Measurements from ENCODE around the gene H1-8.

The H1-8 gene

DNA sequence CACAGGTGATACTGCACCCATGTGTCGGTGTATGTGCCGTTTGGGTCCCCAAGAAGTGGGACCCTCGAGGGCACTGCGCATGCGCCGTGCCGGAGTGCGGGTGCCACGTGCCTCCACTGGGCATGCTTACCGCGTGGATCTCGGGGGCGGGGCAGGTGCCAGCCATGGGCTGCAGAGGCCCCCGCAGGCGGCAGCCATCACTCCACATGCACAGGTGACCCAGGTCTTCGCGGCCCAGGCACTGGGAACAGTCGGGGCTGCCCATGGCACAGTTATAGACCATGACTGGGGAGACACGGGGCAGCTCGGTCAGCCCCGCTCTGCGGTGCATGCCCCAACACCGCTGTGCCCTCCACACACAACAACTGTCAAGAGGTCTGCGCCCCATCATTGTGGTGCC is 31.2 kb downstream of the H1-8 start:
- no peaks in the 10 kb centered on the region for H3K9me3 ChIP-seq (ENCODE audit: control insufficient read depth, insufficient read depth, low read length)
- 0 out of 2 replicates have a peak, but pooled peaks cover 6% of the 10 kb centered on the region for H3K4me1 ChIP-seq (ENCODE audit: insufficient read depth, low read length)
- no peak overlapping the region for H3K9ac ChIP-seq (ENCODE audit: low read depth, low read length)
- peaks cover 10% of the 10 kb centered on the region for H3K36me3 ChIP-seq (ENCODE audit: insufficient read depth, low read length)

DNA sequence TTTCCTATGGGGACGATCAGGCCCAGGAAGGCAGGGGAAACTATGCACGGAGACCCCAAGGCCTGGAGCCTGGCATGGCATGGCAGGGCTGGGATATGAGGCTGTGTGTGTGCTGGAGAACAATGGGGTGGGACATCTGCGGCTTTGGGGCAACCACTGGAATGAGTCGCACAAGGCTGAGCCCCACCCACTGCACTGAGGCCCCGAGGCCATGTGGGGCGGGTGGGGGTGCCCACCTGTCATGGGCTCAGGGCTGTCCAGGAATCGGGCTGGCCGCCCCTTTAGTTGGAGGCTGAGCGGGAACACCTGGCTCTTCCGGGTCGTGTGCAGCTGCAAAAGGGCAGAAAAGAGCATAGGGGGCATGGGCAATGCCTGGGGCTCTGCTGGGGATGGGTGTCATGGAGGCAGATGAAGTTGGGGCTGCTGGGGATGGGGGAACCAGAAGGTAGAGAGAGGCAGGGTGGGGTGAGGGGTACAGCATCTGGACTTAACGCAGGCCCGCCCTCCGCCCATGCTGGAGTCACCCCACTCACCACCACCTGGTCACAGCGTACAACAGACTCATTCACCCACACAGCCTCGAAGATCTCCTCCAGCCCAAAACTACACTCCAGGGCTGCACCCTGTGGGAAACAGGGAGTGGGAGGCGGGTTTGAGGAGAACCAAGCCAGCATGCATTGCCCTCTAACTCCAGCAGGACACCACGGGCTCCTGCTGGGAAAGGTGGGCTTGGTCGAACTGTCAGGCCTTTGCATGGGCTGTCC is 32.4 kb downstream of the H1-8 start:
- H3K9ac ChIP-seq (ENCODE audit: low read depth, low read length) = no peak overlapping the region
- H3K4me1 ChIP-seq (ENCODE audit: insufficient read depth, low read length) = 0 out of 2 replicates have a peak, but pooled peaks cover 6% of the 10 kb centered on the region
- no peaks in the 10 kb centered on the region for H3K9me3 ChIP-seq (ENCODE audit: control insufficient read depth, insufficient read depth, low read length)
- peaks cover 7% of the 10 kb centered on the region for H3K36me3 ChIP-seq (ENCODE audit: insufficient read depth, low read length)

DNA sequence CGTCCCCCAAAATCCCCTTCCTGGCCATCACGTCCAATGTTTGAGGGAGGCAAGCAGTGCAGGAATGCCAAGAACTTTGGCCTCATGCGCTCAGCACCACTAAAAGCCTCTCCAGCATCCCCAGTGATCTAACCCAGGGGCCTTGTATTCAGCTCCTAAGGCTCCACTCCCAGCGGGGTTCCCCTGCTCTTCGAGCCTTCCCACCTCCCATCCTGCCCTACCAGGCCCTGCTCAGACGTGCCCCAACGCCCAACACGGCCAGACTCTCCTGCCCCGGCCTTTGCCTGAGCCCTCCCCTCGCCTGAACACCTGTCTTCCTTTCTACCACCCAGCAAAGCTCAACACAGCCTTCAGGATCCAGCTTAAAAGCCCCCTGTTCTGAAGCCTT is 33.0 kb downstream of the H1-8 start:
- Histone ChIP-seq H3K4me1 (ENCODE audit: insufficient read depth, low read length) (0 out of 2 replicates have a peak, but pooled peaks cover 6% of the 10 kb centered on the region), H3K9me3 (ENCODE audit: control insufficient read depth, insufficient read depth, low read length) (no peaks in the 10 kb centered on the region), H3K36me3 (ENCODE audit: insufficient read depth, low read length) (peaks cover 10% of the 10 kb centered on the region), H3K9ac (ENCODE audit: low read depth, low read length) (no peak overlapping the region)

DNA sequence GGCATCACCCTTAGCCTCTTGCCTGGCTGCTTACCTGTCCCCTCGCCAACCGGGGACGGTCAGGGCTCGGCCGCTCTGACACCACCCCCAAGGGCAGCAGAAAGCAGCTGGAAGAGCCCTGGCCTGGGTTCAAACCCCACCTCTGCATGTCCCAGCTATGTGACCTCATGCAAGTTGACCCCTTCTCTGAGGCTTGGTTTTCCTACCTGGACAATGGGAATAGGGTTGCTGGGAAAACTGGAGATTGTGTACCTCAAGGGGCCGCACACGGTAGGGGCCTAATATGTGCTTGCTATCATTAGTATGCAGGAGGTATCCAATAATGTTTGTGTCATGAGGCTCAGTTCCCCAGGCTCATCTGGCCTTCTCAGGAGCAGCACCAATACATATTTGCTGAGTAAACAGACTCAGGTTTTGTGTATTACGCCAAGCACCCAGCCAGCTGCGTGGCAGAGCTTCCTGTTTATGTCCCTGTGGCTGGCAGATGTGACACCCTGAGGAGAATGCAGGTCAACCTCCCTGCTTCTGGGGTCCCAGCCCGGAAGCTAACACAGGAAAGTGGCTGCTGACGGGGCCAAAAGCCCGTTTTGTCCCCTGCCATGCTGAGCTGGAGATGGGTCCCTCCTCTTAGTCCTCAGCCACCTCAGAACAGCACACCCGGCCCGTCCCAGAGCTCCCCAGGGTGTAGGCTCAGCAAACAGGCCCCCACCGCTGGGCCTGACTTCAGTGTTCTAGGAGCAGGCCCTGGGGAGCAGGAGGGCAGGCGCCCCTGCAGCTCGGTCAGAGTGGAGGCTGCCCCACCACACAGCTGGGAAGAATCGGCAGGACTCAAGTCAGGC is 33.8 kb downstream of the H1-8 start:
- Histone ChIP-seq H3K4me1 (ENCODE audit: insufficient read depth, low read length) (0 out of 2 replicates have a peak, but pooled peaks cover 6% of the 10 kb centered on the region), H3K36me3 (ENCODE audit: insufficient read depth, low read length) (peaks cover 16% of the 10 kb centered on the region), H3K9ac (ENCODE audit: low read depth, low read length) (no peak overlapping the region), H3K9me3 (ENCODE audit: control insufficient read depth, insufficient read depth, low read length) (no peaks in the 10 kb centered on the region)

- Histone ChIP-seq H3K4me1 (ENCODE audit: insufficient read depth, low read length) (0 out of 2 replicates have a peak, but pooled peaks cover 6% of the 10 kb centered on the region), H3K36me3 (ENCODE audit: insufficient read depth, low read length) (peaks cover 19% of the 10 kb centered on the region), H3K9me3 (ENCODE audit: control insufficient read depth, insufficient read depth, low read length) (no peaks in the 10 kb centered on the region), H3K9ac (ENCODE audit: low read depth, low read length) (no peak overlapping the region)
Measured at GRCh38 chr3:129577366-129577765, 34.4 kb downstream of the H1-8 start.

DNA sequence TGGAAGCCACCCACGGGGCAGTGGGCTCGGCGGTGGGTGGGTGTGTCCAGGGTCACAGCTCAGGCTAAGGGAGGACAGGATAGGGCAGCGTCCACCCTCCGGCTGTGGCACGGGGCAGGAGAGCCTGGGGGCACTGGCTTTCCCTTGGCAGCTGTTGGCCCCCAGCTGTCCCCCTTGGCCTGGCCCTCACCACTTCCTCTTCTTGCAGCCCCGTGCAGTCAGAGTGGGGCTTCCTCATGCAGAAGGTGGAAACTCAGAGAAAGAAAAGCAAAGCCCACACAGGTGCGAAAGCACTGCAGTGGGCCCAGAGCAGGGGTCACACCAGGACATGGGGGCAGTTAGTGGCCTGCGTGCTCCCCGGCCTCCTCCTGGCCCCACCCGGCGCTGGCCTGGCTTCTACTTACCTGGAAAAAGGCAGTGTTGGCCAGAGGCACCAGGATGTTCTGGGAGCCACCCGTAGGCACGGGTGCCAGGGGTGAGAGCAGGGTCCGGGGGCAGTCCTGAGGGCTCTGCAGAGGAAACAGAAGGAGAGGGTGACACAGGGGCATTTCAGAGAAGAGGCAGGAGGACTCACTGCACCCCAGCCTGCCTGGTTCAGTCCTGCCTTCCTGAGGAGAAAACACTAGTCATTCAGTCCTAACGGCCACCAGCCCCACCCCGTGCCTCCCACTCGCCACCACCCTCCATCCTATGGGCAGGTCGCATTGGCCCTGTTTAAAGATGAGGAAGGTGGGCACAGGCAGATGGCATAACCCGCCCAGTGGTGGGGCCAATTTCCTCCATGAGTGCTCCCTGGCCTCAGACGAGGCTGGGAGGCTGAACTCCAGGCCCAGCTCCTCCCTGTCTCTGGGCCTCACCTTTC is 35.2 kb downstream of the H1-8 start:
- Histone ChIP-seq H3K36me3 (ENCODE audit: insufficient read depth, low read length) (peaks cover 24% of the 10 kb centered on the region), H3K9ac (ENCODE audit: low read depth, low read length) (no peak overlapping the region), H3K4me1 (ENCODE audit: insufficient read depth, low read length) (0 out of 2 replicates have a peak, but pooled peaks cover 6% of the 10 kb centered on the region), H3K9me3 (ENCODE audit: control insufficient read depth, insufficient read depth, low read length) (no peaks in the 10 kb centered on the region)

- H3K9me3 ChIP-seq (ENCODE audit: control insufficient read depth, insufficient read depth, low read length) = no peaks in the 10 kb centered on the region
- peaks cover 31% of the 10 kb centered on the region for H3K36me3 ChIP-seq (ENCODE audit: insufficient read depth, low read length)
Measured at GRCh38 chr3:129579991-129580390, 37.0 kb downstream of the H1-8 start.

DNA sequence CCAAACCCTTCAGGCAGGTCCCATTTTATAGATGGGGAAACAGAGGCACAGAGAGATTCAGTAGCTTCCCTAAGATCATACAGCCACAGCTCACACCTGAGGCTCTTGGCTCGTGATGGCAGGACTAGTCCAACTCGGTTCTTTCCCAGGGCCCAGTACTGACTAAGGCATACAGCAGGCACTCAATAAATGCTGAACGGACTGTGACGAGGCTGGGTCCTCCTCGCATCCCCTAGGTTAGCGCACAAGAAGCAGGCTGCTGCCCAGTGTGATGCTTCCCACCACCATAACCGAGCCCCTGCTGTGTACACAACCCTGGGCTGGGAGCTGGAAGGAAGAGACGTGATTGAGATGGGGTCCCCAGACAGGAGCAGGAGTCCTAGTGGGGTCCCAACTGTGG is 38.6 kb downstream of the H1-8 start:
- Histone ChIP-seq H3K36me3 (ENCODE audit: insufficient read depth, low read length) (peaks cover 38% of the 10 kb centered on the region), H3K9ac (ENCODE audit: low read depth, low read length) (no peak overlapping the region), H3K4me1 (ENCODE audit: insufficient read depth, low read length) (no peaks in the 10 kb centered on the region), H3K9me3 (ENCODE audit: control insufficient read depth, insufficient read depth, low read length) (no peaks in the 10 kb centered on the region)

More at GRCh38 chr3:129579991-129580390, 37.0 kb downstream of the H1-8 start:
- no peak overlapping the region for H3K9ac ChIP-seq (ENCODE audit: low read depth, low read length)
- 0 out of 2 replicates have a peak, but pooled peaks cover 6% of the 10 kb centered on the region for H3K4me1 ChIP-seq (ENCODE audit: insufficient read depth, low read length)

DNA sequence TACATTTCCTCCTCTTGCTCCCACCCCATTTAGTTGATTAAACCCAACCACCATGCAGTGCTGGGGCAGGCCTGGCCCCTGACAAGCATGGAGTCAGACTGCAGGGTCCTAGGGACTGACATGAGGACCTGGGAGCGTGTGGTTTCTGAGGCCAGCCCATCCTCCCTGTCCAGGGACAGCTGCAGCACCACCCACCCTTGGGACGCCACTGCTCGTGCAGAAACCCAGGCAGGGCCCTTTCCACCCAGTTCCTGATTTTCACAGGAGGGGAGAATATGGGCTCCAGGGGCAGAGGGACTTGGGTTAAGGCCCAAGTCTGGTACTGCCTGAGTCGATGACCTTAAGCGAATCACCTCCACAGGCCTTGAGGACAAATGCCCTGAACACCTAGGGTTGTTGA is 39.8 kb downstream of the H1-8 start:
- Histone ChIP-seq H3K9me3 (ENCODE audit: control insufficient read depth, insufficient read depth, low read length) (no peaks in the 10 kb centered on the region), H3K9ac (ENCODE audit: low read depth, low read length) (no peak overlapping the region), H3K36me3 (ENCODE audit: insufficient read depth, low read length) (peaks cover 36% of the 10 kb centered on the region), H3K4me1 (ENCODE audit: insufficient read depth, low read length) (no peaks in the 10 kb centered on the region)

DNA sequence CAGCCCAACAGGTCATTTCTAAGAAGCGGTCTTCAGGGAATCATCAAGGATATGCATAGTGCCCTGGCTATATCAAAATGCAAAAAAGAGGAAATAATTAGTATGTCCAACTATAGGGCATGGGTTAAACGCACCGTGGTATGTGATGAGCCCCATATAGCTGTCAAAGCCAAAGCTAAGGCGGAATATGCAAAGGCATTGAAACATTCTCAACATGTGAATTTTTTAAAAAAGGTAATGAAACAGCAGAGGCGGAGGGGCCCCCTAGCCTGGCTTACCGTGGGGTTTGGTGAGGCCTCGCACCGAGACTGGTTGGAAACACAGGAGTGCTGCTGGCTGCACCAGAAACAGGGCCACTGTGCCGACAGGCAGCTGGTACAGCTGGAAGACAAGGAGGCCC is 40.3 kb downstream of the H1-8 start:
- Histone ChIP-seq H3K36me3 (ENCODE audit: insufficient read depth, low read length) (peaks cover 36% of the 10 kb centered on the region), H3K9me3 (ENCODE audit: control insufficient read depth, insufficient read depth, low read length) (no peaks in the 10 kb centered on the region), H3K4me1 (ENCODE audit: insufficient read depth, low read length) (no peaks in the 10 kb centered on the region), H3K9ac (ENCODE audit: low read depth, low read length) (no peak overlapping the region)

DNA sequence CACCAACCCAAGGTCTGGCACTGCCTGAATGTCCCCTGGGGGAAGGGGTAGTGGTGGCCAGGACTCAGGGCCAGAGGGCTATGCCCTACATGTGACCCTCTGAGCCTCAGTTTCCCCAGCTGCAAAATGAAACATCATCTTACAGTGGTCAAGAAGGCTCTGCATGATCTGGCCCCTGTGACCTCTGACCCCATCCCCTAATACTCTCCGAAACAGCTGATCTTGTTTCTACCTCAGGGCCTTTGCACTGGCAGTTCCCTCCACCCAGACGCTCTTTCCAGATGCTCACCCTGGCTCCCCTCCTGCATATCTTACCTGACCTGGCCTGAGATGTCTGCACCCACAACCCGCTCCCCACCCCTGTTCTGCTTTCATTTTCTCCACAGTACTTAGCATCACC is 41.7 kb downstream of the H1-8 start:
- Histone ChIP-seq H3K9me3 (ENCODE audit: control insufficient read depth, insufficient read depth, low read length) (no peaks in the 10 kb centered on the region), H3K9ac (ENCODE audit: low read depth, low read length) (no peak overlapping the region), H3K4me1 (ENCODE audit: insufficient read depth, low read length) (no peaks in the 10 kb centered on the region)

DNA sequence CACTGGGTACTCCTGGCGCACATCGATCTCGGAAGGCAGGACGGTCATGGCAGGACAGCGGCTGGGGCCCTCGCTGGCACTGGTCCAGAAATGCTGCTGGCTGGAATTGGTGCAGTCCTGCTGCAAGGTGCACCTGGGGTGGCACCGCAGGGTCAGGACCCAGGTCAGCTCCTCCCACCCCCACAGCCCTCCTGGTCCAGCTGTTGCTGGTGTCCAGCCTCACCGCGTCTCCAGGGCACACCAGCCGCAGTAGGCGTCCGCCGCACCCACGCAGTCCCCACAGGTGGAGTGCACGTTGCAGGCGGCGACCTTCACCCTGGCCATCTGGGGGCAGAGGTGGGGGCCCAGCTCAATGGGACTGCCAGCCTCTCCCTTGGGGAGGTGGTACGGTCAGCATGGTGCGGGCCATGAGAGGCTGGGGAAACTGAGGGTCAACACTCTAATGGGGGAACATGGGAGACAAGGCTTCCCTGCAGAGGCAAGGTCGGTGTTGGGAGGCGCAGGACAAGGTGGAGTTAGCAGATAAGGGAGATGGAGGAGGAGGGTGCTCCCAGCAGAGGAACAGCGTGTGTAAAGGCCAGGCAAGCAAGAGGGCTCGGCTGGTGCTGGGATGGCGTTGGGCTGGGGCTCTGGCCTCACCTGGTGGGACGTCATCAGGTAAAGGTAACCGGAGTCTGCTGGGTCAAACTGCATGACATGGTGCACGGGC is 43.1 kb downstream of the H1-8 start:
- Histone ChIP-seq H3K36me3 (ENCODE audit: insufficient read depth, low read length) (peaks cover 29% of the 10 kb centered on the region), H3K9me3 (ENCODE audit: control insufficient read depth, insufficient read depth, low read length) (no peaks in the 10 kb centered on the region), H3K9ac (ENCODE audit: low read depth, low read length) (no peak overlapping the region), H3K4me1 (ENCODE audit: insufficient read depth, low read length) (peaks cover 9% of the 10 kb centered on the region; the same call in 1 of the 2 replicates)

More for the DNA sequence above, 41.7 kb downstream of the H1-8 start:
- H3K36me3 ChIP-seq (ENCODE audit: insufficient read depth, low read length) = peaks cover 30% of the 10 kb centered on the region

- H3K4me1 ChIP-seq (ENCODE audit: insufficient read depth, low read length) = peaks cover 15% of the 10 kb centered on the region
- H3K36me3 ChIP-seq (ENCODE audit: insufficient read depth, low read length) = peaks cover 23% of the 10 kb centered on the region
- no peaks in the 10 kb centered on the region for H3K9me3 ChIP-seq (ENCODE audit: control insufficient read depth, insufficient read depth, low read length)
- no peak overlapping the region for H3K9ac ChIP-seq (ENCODE audit: low read depth, low read length)
Measured at GRCh38 chr3:129586746-129587430, 43.9 kb downstream of the H1-8 start.

Data from ES-I3 (cell line).